ENCODE results near the gene PBRM1.

PBRM1 gene

GRCh38 chr3:52633786-52634185, 51.9 kb downstream of the PBRM1 start:
- no peak for TF ChIP-seq CTCF (IDR thresholded peaks at IDR 0.05; ENCODE audit: extremely low read depth, insufficient read depth, missing control alignments)
- no peak for DNase-seq (ENCODE audit: low spot score)

GRCh38 chr3:52625041-52625440, 60.7 kb downstream of the PBRM1 start:
- DNase-seq (ENCODE audit: low spot score), result no peak
- in situ Hi-C loops (cut with MboI; ENCODE audit: low pct_unique_long_range_greater_than_20kb, low sequenced_read_pairs, unreplicated experiment), result no loop called here
- no peak for TF ChIP-seq CTCF (IDR thresholded peaks at IDR 0.05; ENCODE audit: extremely low read depth, insufficient read depth, missing control alignments)

More at GRCh38 chr3:52633786-52634185, 51.9 kb downstream of the PBRM1 start:
- in situ Hi-C loops (cut with MboI; ENCODE audit: low pct_unique_long_range_greater_than_20kb, low sequenced_read_pairs, unreplicated experiment), result no loop called here

- no peak for DNase-seq (ENCODE audit: low spot score)
- in situ Hi-C loops (cut with MboI; ENCODE audit: low pct_unique_long_range_greater_than_20kb, low sequenced_read_pairs, unreplicated experiment), result no loop called here
- TF ChIP-seq CTCF (IDR thresholded peaks at IDR 0.05; ENCODE audit: extremely low read depth, insufficient read depth, missing control alignments), result no peak
Observed at GRCh38 chr3:52623234-52623792, 62.4 kb downstream of the PBRM1 start.

- TF ChIP-seq CTCF (IDR thresholded peaks at IDR 0.05; ENCODE audit: extremely low read depth, insufficient read depth, missing control alignments), result no peak
- DNase-seq (ENCODE audit: low spot score), result no peak
- in situ Hi-C loops (cut with MboI; ENCODE audit: low pct_unique_long_range_greater_than_20kb, low sequenced_read_pairs, unreplicated experiment), result no loop called here
Observed at GRCh38 chr3:52620580-52620979, 65.1 kb downstream of the PBRM1 start.

- no peak for TF ChIP-seq CTCF (IDR thresholded peaks at IDR 0.05; ENCODE audit: extremely low read depth, insufficient read depth, missing control alignments)
- in situ Hi-C loops (cut with MboI; ENCODE audit: low pct_unique_long_range_greater_than_20kb, low sequenced_read_pairs, unreplicated experiment), result no loop called here
- DNase-seq (ENCODE audit: low spot score), result no peak
Observed at GRCh38 chr3:52615166-52615565, 70.5 kb downstream of the PBRM1 start.

- no peak for DNase-seq (ENCODE audit: low spot score)
- TF ChIP-seq CTCF (IDR thresholded peaks at IDR 0.05; ENCODE audit: extremely low read depth, insufficient read depth, missing control alignments), result no peak
- in situ Hi-C loops (cut with MboI; ENCODE audit: low pct_unique_long_range_greater_than_20kb, low sequenced_read_pairs, unreplicated experiment), result no loop called here
Observed at GRCh38 chr3:52614689-52615088, 71.0 kb downstream of the PBRM1 start.

All from GM13977 (cell line).